Heart left ventricle (tissue), 16 donors: ENCODE results near the gene DGCR6. TPM values are rescaled to one million over a fixed set of nuclear protein-coding genes. Genes with fewer than 3 reads are reported as not detected.
"Not testable (repeated sequence)": the region's sequence is repeated elsewhere in the genome, so short reads cannot be mapped to it uniquely, and the experiment has no call there.

Experiments
- ATAC-seq, 4 donors: fragments of 200-7000 bp; cut with Tn5 transposase; one replicate each; pipeline ENCODE4 v1.9.1; 2020 to 2022; ENCODE audit warnings: moderate library complexity in 4 of 4, mild to moderate bottlenecking in 3 of 4, moderate number of reproducible peaks in 1 of 4
- DNase-seq, 5 donors: peaks; one replicate each; pipeline ENCODE4 v3.0.0-alpha.2; 2020
- H3K27ac ChIP-seq, 12 donors: fragments of 200-600 bp; sonication (generic) in 4 of 12; one replicate each; pipeline versions ENCODE4 v1.5.0 to v1.8.0; 2016 to 2022; ENCODE audit warnings: mild to moderate bottlenecking in 2 of 12
- H3K27me3 ChIP-seq, 9 donors: fragments of 200-600 bp; sonication (generic) in 2 of 9; one replicate each; pipeline versions ENCODE4 v1.5.1 to v1.8.0; 2016 to 2022; ENCODE audit warnings: mild to moderate bottlenecking in 3 of 9
- H3K36me3 ChIP-seq, 9 donors: fragments of 200-600 bp; sonication (generic) in 2 of 9; one replicate each; pipeline versions ENCODE4 v1.5.0 to v1.8.0; 2018 to 2022; ENCODE audit warnings: mild to moderate bottlenecking in 2 of 9
- H3K4me1 ChIP-seq, 12 donors: fragments of 200-600 bp; sonication (generic) in 4 of 12; one replicate each; pipeline versions ENCODE4 v1.5.0 to v1.8.0; 2016 to 2022; ENCODE audit warnings: mild to moderate bottlenecking in 3 of 12
- H3K4me3 ChIP-seq, 12 donors: fragments of 200-600 bp; sonication (generic) in 4 of 12; one replicate each; pipeline versions ENCODE4 v1.5.0 to v1.8.0; 2017 to 2022; ENCODE audit warnings: mild to moderate bottlenecking in 9 of 12, moderate library complexity in 4 of 12
- H3K9me3 ChIP-seq, 12 donors: fragments of 200-600 bp; sonication (generic) in 4 of 12; one replicate each; pipeline versions ENCODE4 v1.5.0 to v1.8.0; 2016 to 2022; ENCODE audit warnings: mild to moderate bottlenecking in 1 of 12
- POLR2A ChIP-seq, 2 donors: fragments of 450-650 bp; IDR thresholded peaks; one replicate each; pipeline ENCODE4 v1.6.1; 2017; ENCODE audit warnings: antibody characterized with exemption in 2 of 2, mild to moderate bottlenecking in 2 of 2, moderate library complexity in 2 of 2
- WGBS, 4 donors: extraction: QIAGEN DNeasy Blood & Tissue Kit in 2 of 4; methylation state at CpG; one replicate each; pipeline versions ENCODE4 v1.1.5 to v1.1.7; 2013 to 2018; 5-methylcytosine and 5-hydroxymethylcytosine counted together
- intact Hi-C, 10 donors: fragments of 100-400 bp; cut with DNase I; formaldehyde crosslinking; loops; one replicate each; pipeline versions ENCODE4 v1.11.1 to v1.14.2; 2022
- polyA plus RNA-seq, 2 donors: library from polyadenylated mRNA; stranded (reverse); fragments of 200-250 nt; gene quantifications; one replicate each; pipeline ENCODE4 v1.2.3, GENCODE V29; 2013
- total RNA-seq, 9 donors: library from RNA; depleted of rRNA in 2 of 9; stranded (reverse); fragments of >200 nt in 2 of 9; fragmentation: NEBNext Ultra II Directional in 3 of 9; extraction: Animal tissue kit (Norgen Biotek cat#: 25700) in 3 of 9; gene quantifications; one replicate each; pipeline versions ENCODE4 v1.1.0 to v1.2.4, GENCODE V29; 2016 to 2023
- TF ChIP-seq, protein P1 (sequence below), 12 donors: fragments of 200-600 bp; sonication (generic) in 4 of 12; IDR thresholded peaks; one replicate each; pipeline versions ENCODE4 v1.5.0 to v1.8.0; 2018 to 2022; ENCODE audit warnings: antibody characterized with exemption in 12 of 12, mild to moderate bottlenecking in 5 of 12
- donor health status: ischemic (EF 13 %, LVEDD 7.1; RV severe dilation, severe dysfunction).
- donor health status: healthy with polysubstance abuse.
- donor health status: DM: no; HTN: yes; CAD: no.
- donor health status: DM: no; HTN: no; CAD: no.
- donor health status: ischemic (EF 25% LVEDD 6.9; RV normal size, moderate dysfunction).
- donor health status: ischemic (EF 25% LVEDD 5.7; RV mildly dilated, moderate dysfunction).
- donor health status: healthy.
- donor health status: DM: yes; HTN: yes; CAD: no.
- donor health status: ischemic (EF 35%, LVEDD 5.7; RV mildly dilated, moderate dysfunction).
- donor health status: nonischemic (EF 11% LVEDD 7.7; RV severe dilation, severe dysfunction).
- donor health status: DM: yes; HTN: yes; CAD: no.
- donor health status: PGD.
- donor health status: ischemic (EF 29% LVEDD 5.4; RV normal size, mild dysfunction).
- donor health status: nonischemic (EF 23%, LVEDD 6.1; RV moderate dilation, normal function).

The DGCR6 gene
- total and polyA plus RNA-seq, 11 donors, result 3.5 to 47.0 (median 8.0) TPM

DNA sequence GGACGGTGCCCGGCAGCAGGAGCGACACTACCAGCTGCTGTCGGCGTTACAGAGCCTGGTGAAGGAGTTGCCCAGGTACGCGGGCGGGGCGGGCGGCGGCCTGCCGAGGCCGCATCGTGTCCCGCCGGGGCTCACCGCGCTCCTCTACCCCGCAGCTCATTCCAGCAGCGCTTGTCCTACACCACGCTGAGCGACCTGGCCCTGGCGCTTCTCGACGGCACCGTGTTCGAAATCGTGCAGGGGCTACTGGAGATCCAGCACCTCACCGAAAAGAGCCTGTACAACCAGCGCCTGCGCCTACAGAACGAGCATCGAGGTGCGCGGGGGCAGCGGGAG, 258 bp downstream of the DGCR6 start:
- H3K36me3 ChIP-seq, H3K27ac ChIP-seq, H3K4me1 ChIP-seq, intact Hi-C loops, H3K27me3 ChIP-seq, DNase-seq, H3K4me3 ChIP-seq, H3K9me3 ChIP-seq: not testable (repeated sequence)
- peak in 3 of 4 donors; percentile 5 to 47 (median 38) for ATAC-seq
- WGBS, 4 donors, result no CpG with 5 or more reads among the region's 36 CpGs

DNA sequence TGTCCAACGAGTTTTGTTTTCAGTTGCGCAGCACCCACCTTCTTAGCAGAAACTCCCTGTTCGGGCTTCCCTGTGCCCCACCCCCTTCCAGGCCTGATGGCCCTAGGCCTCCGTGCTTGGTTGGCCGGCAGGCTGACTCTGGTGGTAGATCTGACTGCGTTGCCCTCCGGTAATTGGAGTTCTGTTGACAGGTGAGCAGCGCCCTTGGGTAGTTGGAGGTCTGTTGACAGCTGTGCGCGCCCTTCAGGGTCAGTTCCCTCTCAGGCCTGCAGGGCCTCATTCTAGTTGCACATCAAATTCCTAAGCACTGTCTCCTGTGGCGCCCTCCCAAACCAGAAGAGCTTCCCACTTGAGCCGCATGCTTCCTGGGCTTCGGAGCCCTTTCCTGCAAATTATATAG, 776 bp downstream of the DGCR6 start:
- TF ChIP-seq, protein P1, sequence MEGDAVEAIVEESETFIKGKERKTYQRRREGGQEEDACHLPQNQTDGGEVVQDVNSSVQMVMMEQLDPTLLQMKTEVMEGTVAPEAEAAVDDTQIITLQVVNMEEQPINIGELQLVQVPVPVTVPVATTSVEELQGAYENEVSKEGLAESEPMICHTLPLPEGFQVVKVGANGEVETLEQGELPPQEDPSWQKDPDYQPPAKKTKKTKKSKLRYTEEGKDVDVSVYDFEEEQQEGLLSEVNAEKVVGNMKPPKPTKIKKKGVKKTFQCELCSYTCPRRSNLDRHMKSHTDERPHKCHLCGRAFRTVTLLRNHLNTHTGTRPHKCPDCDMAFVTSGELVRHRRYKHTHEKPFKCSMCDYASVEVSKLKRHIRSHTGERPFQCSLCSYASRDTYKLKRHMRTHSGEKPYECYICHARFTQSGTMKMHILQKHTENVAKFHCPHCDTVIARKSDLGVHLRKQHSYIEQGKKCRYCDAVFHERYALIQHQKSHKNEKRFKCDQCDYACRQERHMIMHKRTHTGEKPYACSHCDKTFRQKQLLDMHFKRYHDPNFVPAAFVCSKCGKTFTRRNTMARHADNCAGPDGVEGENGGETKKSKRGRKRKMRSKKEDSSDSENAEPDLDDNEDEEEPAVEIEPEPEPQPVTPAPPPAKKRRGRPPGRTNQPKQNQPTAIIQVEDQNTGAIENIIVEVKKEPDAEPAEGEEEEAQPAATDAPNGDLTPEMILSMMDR (IDR thresholded peaks at IDR 0.05), result no peak
- TF ChIP-seq POLR2A (IDR thresholded peaks at IDR 0.05), result no peak
- Histone ChIP-seq H3K27ac (no peak overlapping the region), H3K27me3 (no peaks in the 10 kb centered on the region), H3K4me1 (no peaks in the 10 kb centered on the region), H3K4me3 (peak overlapping the region in 1 of 12 donors; percentile 21), H3K9me3 (no peaks in the 10 kb centered on the region), H3K36me3 (no peaks in the 10 kb centered on the region)
- WGBS, 4 donors, result 20 to 47% (median 33%) methylated on average over 6 to 7 of the region's 13 CpGs; no CpG with 5 or more reads in 1 of the 4 donors
- DNase-seq, result no peak
- intact Hi-C loops, result no loop called here
- ATAC-seq, result peak in 2 of 4 donors; percentile 4 to 17

DNA sequence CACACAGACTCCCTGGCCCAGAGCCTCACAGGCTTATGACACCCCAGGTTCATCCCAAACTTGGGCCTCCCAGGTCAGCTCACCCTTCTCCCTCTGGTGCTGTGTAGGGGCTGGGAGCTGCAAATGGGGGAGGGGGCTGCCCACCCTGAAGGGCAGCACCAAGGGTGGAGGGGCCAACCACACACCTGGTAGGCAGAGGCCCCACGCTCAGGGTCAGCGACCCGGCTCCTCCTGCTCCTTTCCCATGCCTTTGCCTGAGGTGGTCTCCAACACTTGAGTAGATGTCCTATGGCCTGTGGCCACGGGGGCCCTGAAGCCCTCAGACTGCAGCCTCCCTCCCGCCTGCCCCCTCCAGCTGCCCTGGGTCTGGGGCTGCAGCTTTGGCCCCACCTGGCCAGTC, 3.4 kb downstream of the DGCR6 start:
- Histone ChIP-seq H3K27me3 (no peaks in the 10 kb centered on the region), H3K36me3 (no peaks in the 10 kb centered on the region), H3K9me3 (no peaks in the 10 kb centered on the region), H3K4me3 (no peak overlapping the region), H3K27ac (no peak overlapping the region), H3K4me1 (no peaks in the 10 kb centered on the region)
- no peak for TF ChIP-seq POLR2A (IDR thresholded peaks at IDR 0.05)
- TF ChIP-seq, protein P1 (IDR thresholded peaks at IDR 0.05), result no peak
- intact Hi-C loops, result no loop called here
- peak in 1 of 5 donors; percentile 13 for DNase-seq
- no peak for ATAC-seq
- WGBS, 4 donors, result 98 to 100% methylated on average over 3 of the region's 5 CpGs; no CpG with 5 or more reads in 2 of the 4 donors

DNA sequence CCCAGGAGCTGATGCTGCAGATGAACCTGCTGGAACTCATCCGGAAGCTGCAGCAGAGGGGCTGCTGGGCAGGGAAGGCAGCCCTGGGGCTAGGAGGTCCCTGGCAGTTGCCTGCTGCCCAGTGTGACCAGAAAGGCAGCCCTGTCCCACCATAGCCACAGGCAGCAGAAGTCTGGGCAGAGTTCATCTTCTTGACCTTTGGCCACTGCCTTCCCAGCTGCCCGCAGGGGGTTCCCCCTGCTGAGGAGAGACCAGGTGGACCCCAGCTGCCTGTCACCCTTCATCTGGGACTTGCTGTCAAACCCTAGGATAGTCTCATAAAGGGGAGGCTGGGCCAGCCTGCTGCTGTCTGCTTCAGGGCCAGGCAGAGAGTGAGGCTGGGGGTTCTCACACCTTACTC, 5.4 kb downstream of the DGCR6 start:
- H3K4me3 ChIP-seq, intact Hi-C loops, H3K36me3 ChIP-seq, H3K27ac ChIP-seq, H3K27me3 ChIP-seq, DNase-seq, ATAC-seq, H3K9me3 ChIP-seq, H3K4me1 ChIP-seq: not testable (repeated sequence)
- WGBS, 4 donors, result no CpG with 5 or more reads among the region's 2 CpGs

DNA sequence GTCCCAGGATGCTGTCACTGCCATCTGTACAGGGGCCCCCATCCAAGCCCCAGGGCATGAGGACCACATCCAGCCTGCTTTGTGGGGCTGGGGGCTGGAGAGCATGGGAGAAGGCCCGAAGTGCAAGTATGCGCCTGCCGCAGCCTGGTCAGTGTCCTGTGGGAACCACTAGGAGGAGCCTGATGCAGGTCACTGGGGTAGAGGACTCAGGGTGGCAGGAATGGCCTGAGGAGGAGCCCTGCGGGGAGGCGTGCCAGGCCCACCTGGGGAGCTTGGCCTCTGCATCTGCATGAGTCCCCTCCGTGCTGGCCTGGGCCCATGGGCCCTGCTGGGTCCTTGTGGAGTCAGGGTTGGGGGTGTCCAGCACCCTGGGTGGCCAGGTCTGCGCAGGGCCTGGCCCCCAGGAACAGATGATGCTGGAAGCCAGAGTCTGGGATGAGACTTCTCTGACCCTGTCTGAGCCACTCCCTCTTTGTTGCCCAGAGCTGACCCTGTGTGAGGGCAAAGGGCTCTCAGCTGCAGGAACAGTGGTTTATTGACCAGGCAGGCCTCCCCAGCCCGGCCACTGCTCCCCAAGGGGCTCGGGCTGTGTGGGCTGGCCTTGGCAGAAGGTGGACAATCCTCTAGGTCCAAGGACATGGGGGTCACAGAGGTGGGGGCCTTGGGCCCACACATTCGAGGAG, 6.3 kb downstream of the DGCR6 start:
- H3K4me1 ChIP-seq, H3K4me3 ChIP-seq, H3K27ac ChIP-seq, H3K9me3 ChIP-seq, intact Hi-C loops, DNase-seq, H3K27me3 ChIP-seq, H3K36me3 ChIP-seq: not testable (repeated sequence)
- peak in 2 of 4 donors; percentile 39 to 55 for ATAC-seq
- no CpG with 5 or more reads among the region's 10 CpGs for WGBS, 4 donors

DNA sequence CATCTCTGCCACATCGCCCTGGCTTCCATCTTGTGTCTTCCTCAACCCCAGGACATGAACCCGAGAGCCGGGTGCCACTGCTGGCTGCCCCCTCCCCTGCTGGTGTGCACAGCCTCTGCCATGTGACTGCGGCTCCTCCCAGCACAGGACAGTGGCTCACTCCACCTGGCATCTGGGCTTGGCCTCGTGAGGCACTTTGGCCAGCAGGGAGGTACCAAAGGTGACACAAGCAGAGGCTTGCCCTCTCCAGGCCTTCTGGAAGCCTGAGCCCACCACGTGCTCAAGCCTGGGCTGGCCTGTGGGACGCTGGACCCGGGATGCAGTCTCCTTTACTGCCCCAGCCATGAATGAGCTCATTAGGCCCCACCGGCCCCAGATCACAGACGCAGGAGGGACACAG, 8.4 kb downstream of the DGCR6 start:
- intact Hi-C loops, H3K36me3 ChIP-seq, DNase-seq, H3K27ac ChIP-seq, H3K27me3 ChIP-seq, H3K4me3 ChIP-seq, H3K4me1 ChIP-seq, H3K9me3 ChIP-seq, ATAC-seq: not testable (repeated sequence)
- no CpG with 5 or more reads among the region's 10 CpGs for WGBS, 4 donors

DNA sequence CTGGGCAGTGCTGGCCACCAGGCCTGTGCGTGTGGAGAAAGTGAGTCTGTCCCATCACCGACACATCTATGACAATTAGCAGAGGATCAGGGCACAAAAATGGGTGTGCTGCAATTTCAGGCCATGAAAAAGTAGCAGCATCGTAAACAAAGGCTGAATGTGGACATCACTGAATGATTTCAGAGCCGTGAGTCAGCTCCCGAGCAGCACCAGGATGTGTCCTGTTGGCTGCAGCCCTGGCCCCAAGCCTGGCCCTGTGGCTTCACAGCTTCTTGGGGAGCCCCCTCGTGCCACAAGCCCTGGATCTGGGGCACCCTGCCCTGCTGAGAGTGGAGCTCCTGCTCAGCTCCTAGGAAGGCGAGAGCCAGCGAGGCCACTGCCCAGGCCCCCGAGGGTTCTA, 9.4 kb downstream of the DGCR6 start:
- H3K4me1 ChIP-seq, H3K4me3 ChIP-seq, H3K27ac ChIP-seq, H3K36me3 ChIP-seq, intact Hi-C loops, DNase-seq, H3K27me3 ChIP-seq, H3K9me3 ChIP-seq, ATAC-seq: not testable (repeated sequence)
- WGBS, 4 donors, result no CpG with 5 or more reads among the region's 9 CpGs

DNA sequence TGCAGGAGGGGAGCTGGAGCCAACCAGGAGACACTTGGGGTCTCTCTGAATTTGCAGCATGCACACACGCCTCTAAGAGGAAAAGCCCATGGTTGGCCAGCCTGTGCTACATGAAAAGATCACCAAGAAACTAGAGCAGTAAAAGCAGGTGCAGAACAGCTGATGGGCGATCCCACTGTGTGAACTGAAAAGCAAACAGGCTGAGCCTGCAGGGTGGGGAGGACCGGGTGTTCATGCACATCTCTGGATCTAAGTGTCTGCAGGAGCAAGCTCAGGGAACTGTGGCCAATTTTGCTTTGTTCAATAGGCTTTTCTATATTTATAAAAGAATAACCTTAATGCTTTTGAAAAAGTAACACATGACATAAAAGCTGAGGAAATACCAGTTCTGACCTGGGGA, 11.7 kb downstream of the DGCR6 start:
- DNase-seq, intact Hi-C loops, H3K4me3 ChIP-seq, H3K36me3 ChIP-seq, H3K9me3 ChIP-seq, H3K4me1 ChIP-seq, ATAC-seq, H3K27ac ChIP-seq, H3K27me3 ChIP-seq: not testable (repeated sequence)
- 65 to 100% (median 81%) methylated on average over 1 of the region's 3 CpGs for WGBS, 4 donors

DNA sequence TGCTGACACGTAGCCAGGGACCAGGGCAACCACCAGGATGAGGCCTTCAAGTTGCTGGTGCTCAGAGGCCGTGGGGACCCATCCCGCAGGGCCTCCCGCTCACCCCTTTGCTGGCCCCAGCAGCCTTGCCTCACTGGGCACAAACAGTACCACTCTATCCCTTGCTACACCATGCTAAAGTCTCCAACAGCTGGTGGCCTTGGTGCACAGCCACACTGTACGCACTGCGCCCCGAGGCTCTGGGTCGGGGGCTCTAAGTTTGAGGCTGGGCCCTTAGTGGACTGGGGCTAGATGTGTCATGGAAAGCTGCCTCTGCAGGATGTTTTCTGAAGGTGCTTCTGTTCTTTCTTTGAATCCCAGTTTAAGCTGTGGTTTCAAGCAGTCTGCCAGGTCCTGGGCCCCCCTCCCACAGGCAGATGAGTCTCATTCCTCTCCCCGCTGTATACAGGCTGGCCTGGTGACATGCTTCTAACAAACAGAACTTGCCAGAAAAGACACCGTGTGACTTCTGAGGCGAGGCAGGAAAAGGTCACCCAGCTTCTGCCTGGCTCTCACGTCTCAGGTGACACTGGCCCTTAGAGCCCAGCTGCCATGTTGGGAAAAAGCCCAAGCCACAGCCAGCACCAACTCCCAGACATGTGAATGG, 14.3 kb downstream of the DGCR6 start:
- DNase-seq, intact Hi-C loops, ATAC-seq, H3K27ac ChIP-seq, H3K9me3 ChIP-seq, H3K4me1 ChIP-seq, H3K4me3 ChIP-seq, H3K36me3 ChIP-seq, H3K27me3 ChIP-seq: not testable (repeated sequence)
- WGBS, 4 donors, result no CpG with 5 or more reads among the region's 12 CpGs
